GM23248 (cell line): ENCODE measurements around the gene ATP13A4.

ENCODE experiments used
- EZH2 ChIP-seq: fragments of 200-600 bp; sonication (generic); IDR thresholded peaks from 2 replicates; pipeline ENCODE4 v1.6.1; 2018; ENCODE audit warnings: antibody characterized with exemption, mild to moderate bottlenecking; ENCODE audit not compliant: insufficient read depth, poor library complexity, severe bottlenecking
- EZH2phosphoT487 ChIP-seq: fragments of 200-600 bp; sonication (generic); IDR thresholded peaks from 2 replicates; pipeline ENCODE4 v1.6.1; 2018; ENCODE audit warnings: antibody characterized with exemption, moderate library complexity, mild to moderate bottlenecking, low read depth; ENCODE audit not compliant: insufficient read depth

DNA sequence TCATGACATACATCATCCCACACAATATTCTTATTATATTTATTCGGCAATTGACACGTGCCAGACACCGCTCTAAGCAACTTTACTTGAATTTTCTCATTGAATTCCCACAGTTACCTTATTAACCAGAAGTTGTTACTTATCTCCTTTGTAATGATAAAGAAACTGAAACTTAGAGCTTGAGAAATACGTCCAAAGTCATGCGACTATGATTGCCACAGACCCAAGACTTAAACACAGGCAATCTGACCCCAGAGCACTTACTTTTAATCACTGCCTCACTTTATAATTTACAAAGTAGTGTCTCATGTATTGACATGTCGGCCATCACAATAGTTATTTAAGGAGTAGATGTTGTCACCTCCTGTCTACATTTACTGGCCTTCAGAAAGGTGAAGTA lies 64.7 kb downstream of the ATP13A4 start:
- TF ChIP-seq EZH2phosphoT487 (no peak), EZH2 (no peak)
